NB4 (cell line): ENCODE results near the gene IL17RE.

Source experiments
- DNase-seq: peaks from one replicate; pipeline ENCODE4 v3.0.0; 2010; ENCODE audit warnings: low read depth
- H3K4me3 ChIP-seq: one replicate; pipeline ENCODE4 v1.5.1; 2011; ENCODE audit warnings: mild to moderate bottlenecking, low read depth, low read length, moderate library complexity
- TF ChIP-seq, protein P1 (sequence below): IDR thresholded peaks from one replicate; pipeline ENCODE4 v1.5.1; 2012; ENCODE audit warnings: low read depth, low read length

Gene IL17RE

DNA sequence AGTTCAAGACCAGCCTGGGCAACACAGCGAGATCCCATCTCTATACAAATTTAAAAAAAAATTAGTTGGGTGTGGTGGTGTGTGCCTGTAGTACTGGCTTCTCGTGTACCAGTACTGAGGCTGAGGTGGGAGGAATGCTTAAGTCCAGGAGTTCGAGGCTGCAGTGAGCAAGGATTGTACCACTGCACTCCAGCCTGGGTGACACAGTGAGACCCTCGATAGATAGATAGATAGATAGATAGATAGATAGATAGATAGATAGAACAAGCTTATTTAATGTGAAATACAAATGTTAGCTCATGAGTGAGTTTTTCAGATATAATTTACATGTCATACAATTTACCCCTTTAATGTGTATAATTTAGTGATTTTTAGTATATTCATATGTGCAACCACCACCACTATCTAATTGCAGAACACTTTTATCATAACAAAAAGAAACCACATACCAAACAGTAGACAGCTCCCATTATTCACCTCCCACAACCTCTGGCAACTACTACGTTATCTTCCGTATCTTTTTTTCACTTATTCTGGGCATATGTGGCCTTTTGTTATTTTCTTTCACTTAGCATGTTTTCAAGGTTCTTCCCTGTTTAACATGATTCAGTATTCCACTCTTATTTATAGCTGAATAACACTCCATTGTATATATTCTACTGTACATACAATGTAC, 62.7 kb downstream of the IL17RE start:
- TF ChIP-seq, protein P1, sequence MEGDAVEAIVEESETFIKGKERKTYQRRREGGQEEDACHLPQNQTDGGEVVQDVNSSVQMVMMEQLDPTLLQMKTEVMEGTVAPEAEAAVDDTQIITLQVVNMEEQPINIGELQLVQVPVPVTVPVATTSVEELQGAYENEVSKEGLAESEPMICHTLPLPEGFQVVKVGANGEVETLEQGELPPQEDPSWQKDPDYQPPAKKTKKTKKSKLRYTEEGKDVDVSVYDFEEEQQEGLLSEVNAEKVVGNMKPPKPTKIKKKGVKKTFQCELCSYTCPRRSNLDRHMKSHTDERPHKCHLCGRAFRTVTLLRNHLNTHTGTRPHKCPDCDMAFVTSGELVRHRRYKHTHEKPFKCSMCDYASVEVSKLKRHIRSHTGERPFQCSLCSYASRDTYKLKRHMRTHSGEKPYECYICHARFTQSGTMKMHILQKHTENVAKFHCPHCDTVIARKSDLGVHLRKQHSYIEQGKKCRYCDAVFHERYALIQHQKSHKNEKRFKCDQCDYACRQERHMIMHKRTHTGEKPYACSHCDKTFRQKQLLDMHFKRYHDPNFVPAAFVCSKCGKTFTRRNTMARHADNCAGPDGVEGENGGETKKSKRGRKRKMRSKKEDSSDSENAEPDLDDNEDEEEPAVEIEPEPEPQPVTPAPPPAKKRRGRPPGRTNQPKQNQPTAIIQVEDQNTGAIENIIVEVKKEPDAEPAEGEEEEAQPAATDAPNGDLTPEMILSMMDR: no peak
- no peak overlapping the region for H3K4me3 ChIP-seq
- DNase-seq: no peak
